Spinal cord (tissue), 10 donors: ENCODE measurements around the gene SARNP. TPM values are rescaled to one million over a fixed set of nuclear protein-coding genes. Genes with fewer than 3 reads are reported as not detected.
"Not testable (repeated sequence)": the region's sequence is repeated elsewhere in the genome, so short reads cannot be mapped to it uniquely, and the experiment has no call there.

ENCODE experiments used
- DNase-seq, 6 donors: peaks; one replicate each; pipeline versions ENCODE4 v3.0.0 to v3.0.0-alpha.2; 2013 to 2015; ENCODE audit warnings: low spot score in 6 of 6, low read depth in 4 of 6
- H3K27ac ChIP-seq: one replicate; pipeline ENCODE4 v1.5.1; 2013; ENCODE audit warnings: low read depth, low read length, control low read depth
- H3K27me3 ChIP-seq: one replicate; pipeline ENCODE4 v1.6.1; 2013; ENCODE audit warnings: low read length; ENCODE audit not compliant: control insufficient read depth, insufficient read depth
- H3K36me3 ChIP-seq: one replicate; pipeline ENCODE4 v1.6.1; 2013; ENCODE audit warnings: low read length; ENCODE audit not compliant: control insufficient read depth, insufficient read depth
- H3K4me1 ChIP-seq: one replicate; pipeline ENCODE4 v1.6.1; 2013; ENCODE audit warnings: low read length; ENCODE audit not compliant: control insufficient read depth, insufficient read depth
- H3K4me3 ChIP-seq: one replicate; pipeline ENCODE4 v1.5.1; 2013; ENCODE audit warnings: low read depth, low read length, control low read depth
- H3K9me3 ChIP-seq: one replicate; pipeline ENCODE4 v1.6.1; 2013; ENCODE audit warnings: low read length; ENCODE audit not compliant: control insufficient read depth, insufficient read depth
- WGBS: methylation state at CpG from one replicate; pipeline ENCODE4 v1.1.5; 2013; ENCODE audit warnings: missing lambda C conversion rate; ENCODE audit not compliant: insufficient coverage; 5-methylcytosine and 5-hydroxymethylcytosine counted together
- polyA plus RNA-seq, 2 donors: library from polyadenylated mRNA; unstranded; fragments of 120-200 nt; gene quantifications; one replicate each; pipeline ENCODE4 v1.2.1, GENCODE V29; 2013; ENCODE audit not compliant: insufficient read length in 2 of 2
- total RNA-seq, 2 donors: library from RNA; depleted of rRNA in 1 of 2; stranded (reverse); fragments of 120-200 nt in 1 of 2; fragments of >200 nt in 1 of 2; gene quantifications; one replicate each; pipeline versions ENCODE4 v1.2.3 to v1.2.4, GENCODE V29; 2013 to 2014
- donor health status: healthy.

Gene SARNP
- total and polyA plus RNA-seq, 4 donors = 52.9 to 98.1 (median 91.2) TPM

GRCh38 chr12:55777856-55778255 lies 39.7 kb downstream of the SARNP start:
- H3K4me1 ChIP-seq = no peaks in the 10 kb centered on the region
- H3K4me3 ChIP-seq = no peak overlapping the region
- WGBS = 100% methylated on average over 1 of the region's 3 CpGs
- DNase-seq = no peak
- no peaks in the 10 kb centered on the region for H3K9me3 ChIP-seq
- no peak overlapping the region for H3K27ac ChIP-seq
- H3K36me3 ChIP-seq = peaks cover 36% of the 10 kb centered on the region
- no peaks in the 10 kb centered on the region for H3K27me3 ChIP-seq

GRCh38 chr12:55771736-55772135 lies 45.8 kb downstream of the SARNP start:
- Histone ChIP-seq H3K4me1 (no peaks in the 10 kb centered on the region), H3K4me3 (no peak overlapping the region), H3K27me3 (no peaks in the 10 kb centered on the region), H3K36me3 (peaks cover 10% of the 10 kb centered on the region), H3K9me3 (no peaks in the 10 kb centered on the region), H3K27ac (no peak overlapping the region)
- no peak for DNase-seq
- 60% methylated on average over 4 of the region's 6 CpGs for WGBS

- Histone ChIP-seq H3K9me3 (no peaks in the 10 kb centered on the region), H3K4me1 (no peaks in the 10 kb centered on the region), H3K27ac (no peak overlapping the region), H3K4me3 (no peak overlapping the region), H3K36me3 (peaks cover 18% of the 10 kb centered on the region), H3K27me3 (no peaks in the 10 kb centered on the region)
- DNase-seq = no peak
- 100% methylated on average over 1 of the region's 4 CpGs for WGBS
These were observed 50.4 kb downstream of the SARNP start for GRCh38 chr12:55767156-55767555.

GRCh38 chr12:55765736-55766290 lies 51.7 kb downstream of the SARNP start:
- 39% methylated on average over 5 of the region's 5 CpGs for WGBS

GRCh38 chr12:55762646-55763045 lies 54.9 kb downstream of the SARNP start:
- H3K4me1 ChIP-seq = no peaks in the 10 kb centered on the region
- H3K9me3 ChIP-seq = no peaks in the 10 kb centered on the region
- no peaks in the 10 kb centered on the region for H3K27me3 ChIP-seq
- DNase-seq = no peak
- peaks cover 35% of the 10 kb centered on the region for H3K36me3 ChIP-seq
- no peak overlapping the region for H3K4me3 ChIP-seq
- H3K27ac ChIP-seq = no peak overlapping the region

More at GRCh38 chr12:55765736-55766290, 51.7 kb downstream of the SARNP start:
- no peaks in the 10 kb centered on the region for H3K4me1 ChIP-seq
- no peak overlapping the region for H3K4me3 ChIP-seq
- no peaks in the 10 kb centered on the region for H3K9me3 ChIP-seq
- H3K27me3 ChIP-seq = no peaks in the 10 kb centered on the region
- peaks cover 15% of the 10 kb centered on the region for H3K36me3 ChIP-seq
- DNase-seq = peak in 1 of 6 donors; percentile 68
- H3K27ac ChIP-seq = no peak overlapping the region

- 95% methylated on average over 5 of the region's 6 CpGs for WGBS
- no peaks in the 10 kb centered on the region for H3K4me1 ChIP-seq
- H3K9me3 ChIP-seq = no peaks in the 10 kb centered on the region
These were observed 56.9 kb downstream of the SARNP start for GRCh38 chr12:55760663-55761062.

GRCh38 chr12:55758575-55758974 lies 58.9 kb downstream of the SARNP start:
- not testable (repeated sequence) for H3K27ac ChIP-seq

More at GRCh38 chr12:55760663-55761062, 56.9 kb downstream of the SARNP start:
- Histone ChIP-seq H3K27me3 (no peaks in the 10 kb centered on the region), H3K36me3 (peaks cover 35% of the 10 kb centered on the region), H3K27ac (no peak overlapping the region), H3K4me3 (no peak overlapping the region)
- DNase-seq = no peak

GRCh38 chr12:55757701-55758100 lies 59.8 kb downstream of the SARNP start:
- WGBS = no CpG with 5 or more reads among the region's 2 CpGs
- no peaks in the 10 kb centered on the region for H3K4me1 ChIP-seq
- no peak for DNase-seq
- H3K27me3 ChIP-seq = no peaks in the 10 kb centered on the region
- peaks cover 38% of the 10 kb centered on the region for H3K36me3 ChIP-seq
- H3K9me3 ChIP-seq = no peaks in the 10 kb centered on the region
- no peak overlapping the region for H3K27ac ChIP-seq
- H3K4me3 ChIP-seq = no peak overlapping the region

More at GRCh38 chr12:55758575-55758974, 58.9 kb downstream of the SARNP start:
- 100% methylated on average over 3 of the region's 4 CpGs for WGBS
- H3K4me1 ChIP-seq, H3K4me3 ChIP-seq, H3K9me3 ChIP-seq, DNase-seq, H3K27me3 ChIP-seq: not testable (repeated sequence)
- peaks cover 39% of the 10 kb centered on the region for H3K36me3 ChIP-seq

- H3K36me3 ChIP-seq = peaks cover 49% of the 10 kb centered on the region
- WGBS = no CpG with 5 or more reads among the region's 2 CpGs
These were observed 62.3 kb downstream of the SARNP start for GRCh38 chr12:55755246-55755645.

GRCh38 chr12:55748230-55748993 lies 69.1 kb downstream of the SARNP start:
- Histone ChIP-seq H3K9me3 (no peaks in the 10 kb centered on the region), H3K27ac (no peak overlapping the region), H3K36me3 (peaks cover 41% of the 10 kb centered on the region), H3K4me1 (peaks cover 23% of the 10 kb centered on the region), H3K4me3 (no peak overlapping the region), H3K27me3 (no peaks in the 10 kb centered on the region)
- no peak for DNase-seq
- WGBS = 91% methylated on average over 16 of the region's 18 CpGs

More at GRCh38 chr12:55755246-55755645, 62.3 kb downstream of the SARNP start:
- H3K27me3 ChIP-seq = no peaks in the 10 kb centered on the region
- H3K27ac ChIP-seq = no peak overlapping the region
- no peak overlapping the region for H3K4me3 ChIP-seq
- H3K9me3 ChIP-seq = no peaks in the 10 kb centered on the region
- no peaks in the 10 kb centered on the region for H3K4me1 ChIP-seq
- no peak for DNase-seq
